DND-41 (cell line): ENCODE measurements around the gene TTBK1.

Source experiments
- EZH2 ChIP-seq: IDR thresholded peaks from 3 replicates; pipeline ENCODE4 v1.6.1; 2012; ENCODE audit warnings: borderline replicate concordance, low read depth, mild to moderate bottlenecking, moderate library complexity, low read length, inconsistent platforms; ENCODE audit not compliant: severe bottlenecking
- TF ChIP-seq, protein P1 (sequence below): IDR thresholded peaks from 2 replicates; pipeline ENCODE4 v1.5.1; 2012; ENCODE audit warnings: borderline replicate concordance, low read length, moderate library complexity, mild to moderate bottlenecking; ENCODE audit not compliant: poor library complexity, severe bottlenecking; ENCODE audit errors: extremely low read depth

DNA sequence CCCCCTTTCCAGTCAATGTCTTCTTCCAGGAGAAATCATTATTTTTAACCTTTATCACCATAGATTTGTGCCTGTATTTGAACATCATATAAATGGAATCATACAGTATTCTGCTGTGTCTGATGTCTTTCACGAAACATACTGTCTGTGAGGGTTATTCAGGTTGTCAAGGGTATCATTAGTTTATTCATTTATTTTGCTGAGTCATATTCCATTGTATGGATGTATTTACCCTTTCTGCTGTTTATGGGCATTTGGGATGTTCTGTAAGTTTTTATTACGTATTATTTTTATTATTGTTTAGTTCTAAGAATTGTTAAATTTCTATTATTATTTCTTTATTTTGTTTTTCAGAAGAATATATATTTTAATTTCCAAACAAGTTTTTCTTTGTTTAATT lies 36.0 kb upstream of the TTBK1 start:
- TF ChIP-seq, protein P1, sequence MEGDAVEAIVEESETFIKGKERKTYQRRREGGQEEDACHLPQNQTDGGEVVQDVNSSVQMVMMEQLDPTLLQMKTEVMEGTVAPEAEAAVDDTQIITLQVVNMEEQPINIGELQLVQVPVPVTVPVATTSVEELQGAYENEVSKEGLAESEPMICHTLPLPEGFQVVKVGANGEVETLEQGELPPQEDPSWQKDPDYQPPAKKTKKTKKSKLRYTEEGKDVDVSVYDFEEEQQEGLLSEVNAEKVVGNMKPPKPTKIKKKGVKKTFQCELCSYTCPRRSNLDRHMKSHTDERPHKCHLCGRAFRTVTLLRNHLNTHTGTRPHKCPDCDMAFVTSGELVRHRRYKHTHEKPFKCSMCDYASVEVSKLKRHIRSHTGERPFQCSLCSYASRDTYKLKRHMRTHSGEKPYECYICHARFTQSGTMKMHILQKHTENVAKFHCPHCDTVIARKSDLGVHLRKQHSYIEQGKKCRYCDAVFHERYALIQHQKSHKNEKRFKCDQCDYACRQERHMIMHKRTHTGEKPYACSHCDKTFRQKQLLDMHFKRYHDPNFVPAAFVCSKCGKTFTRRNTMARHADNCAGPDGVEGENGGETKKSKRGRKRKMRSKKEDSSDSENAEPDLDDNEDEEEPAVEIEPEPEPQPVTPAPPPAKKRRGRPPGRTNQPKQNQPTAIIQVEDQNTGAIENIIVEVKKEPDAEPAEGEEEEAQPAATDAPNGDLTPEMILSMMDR, result no peak
- TF ChIP-seq EZH2, result no peak
